B cell (primary cell): ENCODE results near the gene ADGRB2.

Experiments used
- CTCF ChIP-seq: fragments of 200-600 bp; IDR thresholded peaks from one replicate; pipeline ENCODE4 v1.8.0; 2022; ENCODE audit warnings: antibody characterized with exemption, mild to moderate bottlenecking
- EZH2 ChIP-seq: IDR thresholded peaks from 2 replicates; pipeline ENCODE4 v1.6.1; 2012; ENCODE audit warnings: borderline replicate concordance, low read depth, mild to moderate bottlenecking, moderate library complexity, low read length; ENCODE audit not compliant: insufficient read depth, poor library complexity, severe bottlenecking

GRCh38 chr1:31765041-31765467, 914 bp upstream of the ADGRB2 start:
- TF ChIP-seq CTCF (no peak), EZH2 (no peak)
